Measurements from ENCODE around the gene ZMIZ2. TPM values are rescaled to one million over a fixed set of nuclear protein-coding genes. Genes with fewer than 3 reads are reported as not detected.

ZMIZ2 gene
- total RNA-seq, 2 donors from 2014 or later, result 108 to 133 TPM

GRCh38 chr7:44738051-44738723 lies 10.5 kb upstream of the ZMIZ2 start:
- Mint-ChIP-seq H3K4me1 (ENCODE audit: low read depth in 2 of 2) (peaks cover 20 to 29% of the 10 kb centered on the region in 2 donors), H3K36me3 (no peaks in the 10 kb centered on the region), H3K4me3 (no peak overlapping the region), H3K27me3 (no peaks in the 10 kb centered on the region), H3K27ac (peak overlapping the region; percentile 49 to 92), H3K9me3 (no peaks in the 10 kb centered on the region)
- DNase-seq (ENCODE audit: low spot score) (no peak), ATAC-seq (peak; percentile 41 to 84)

- no peak overlapping the region for H3K4me3 Mint-ChIP-seq
- ATAC-seq, result no peak
- peaks cover 20 to 29% of the 10 kb centered on the region in 2 donors for H3K4me1 Mint-ChIP-seq (ENCODE audit: low read depth in 2 of 2)
- no peaks in the 10 kb centered on the region for H3K9me3 Mint-ChIP-seq
- no peaks in the 10 kb centered on the region for H3K36me3 Mint-ChIP-seq
- H3K27me3 Mint-ChIP-seq, result no peaks in the 10 kb centered on the region
- no peak for DNase-seq (ENCODE audit: low spot score)
- H3K27ac Mint-ChIP-seq, result peak overlapping the region in 1 of 2 donors; percentile 92
Measured at GRCh38 chr7:44738876-44739665, 9.6 kb upstream of the ZMIZ2 start.

- no peak overlapping the region for H3K4me3 Mint-ChIP-seq
- peaks cover 14 to 24% of the 10 kb centered on the region in 2 donors for H3K4me1 Mint-ChIP-seq (ENCODE audit: low read depth in 2 of 2)
- no peaks in the 10 kb centered on the region for H3K9me3 Mint-ChIP-seq
- peak overlapping the region in 1 of 2 donors; percentile 92 for H3K27ac Mint-ChIP-seq
- H3K36me3 Mint-ChIP-seq, result no peaks in the 10 kb centered on the region
- no peaks in the 10 kb centered on the region for H3K27me3 Mint-ChIP-seq
- DNase-seq (ENCODE audit: low spot score) (no peak), ATAC-seq (no peak)
Measured at GRCh38 chr7:44740055-44740454, 8.6 kb upstream of the ZMIZ2 start.

- ATAC-seq (no peak), DNase-seq (ENCODE audit: low spot score) (no peak)
- peaks cover 7 to 13% of the 10 kb centered on the region in 2 donors for H3K4me1 Mint-ChIP-seq (ENCODE audit: low read depth in 2 of 2)
- H3K4me3 Mint-ChIP-seq, result no peak overlapping the region
- H3K36me3 Mint-ChIP-seq, result no peaks in the 10 kb centered on the region
- H3K27ac Mint-ChIP-seq, result peak overlapping the region in 1 of 2 donors; percentile 7
- H3K27me3 Mint-ChIP-seq, result no peaks in the 10 kb centered on the region
- no peaks in the 10 kb centered on the region for H3K9me3 Mint-ChIP-seq
Measured at GRCh38 chr7:44743750-44744149, 4.9 kb upstream of the ZMIZ2 start.

- Mint-ChIP-seq H3K4me1 (ENCODE audit: low read depth in 2 of 2) (peaks cover 33 to 39% of the 10 kb centered on the region in 2 donors), H3K27me3 (no peaks in the 10 kb centered on the region), H3K36me3 (no peaks in the 10 kb centered on the region), H3K27ac (peak overlapping the region; percentile 48 to 86), H3K4me3 (peak overlapping the region; percentile 90), H3K9me3 (no peaks in the 10 kb centered on the region)
- peak; percentile 0 to 1 for ATAC-seq
- DNase-seq (ENCODE audit: low spot score), result no peak
Measured at GRCh38 chr7:44748948-44749731, 493 bp downstream of the ZMIZ2 start.

- ATAC-seq, result no peak
- Mint-ChIP-seq H3K27ac (peak overlapping the region; percentile 48 to 86), H3K27me3 (no peaks in the 10 kb centered on the region), H3K4me1 (ENCODE audit: low read depth in 2 of 2) (peaks cover 33 to 42% of the 10 kb centered on the region in 2 donors), H3K4me3 (peak overlapping the region; percentile 90), H3K9me3 (no peaks in the 10 kb centered on the region), H3K36me3 (no peaks in the 10 kb centered on the region)
- DNase-seq (ENCODE audit: low spot score), result no peak
Measured at GRCh38 chr7:44749992-44750391, 1.3 kb downstream of the ZMIZ2 start.

- Mint-ChIP-seq H3K9me3 (no peaks in the 10 kb centered on the region), H3K4me3 (peak overlapping the region; percentile 90), H3K36me3 (no peaks in the 10 kb centered on the region), H3K27me3 (no peaks in the 10 kb centered on the region), H3K4me1 (ENCODE audit: low read depth in 2 of 2) (peaks cover 33 to 45% of the 10 kb centered on the region in 2 donors), H3K27ac (peak overlapping the region; percentile 43 to 86)
- ATAC-seq, result no peak
- DNase-seq (ENCODE audit: low spot score), result no peak
Measured at GRCh38 chr7:44750424-44750823, 1.8 kb downstream of the ZMIZ2 start.

- Mint-ChIP-seq H3K27ac (peak overlapping the region; percentile 43 to 86), H3K9me3 (no peaks in the 10 kb centered on the region), H3K27me3 (no peaks in the 10 kb centered on the region), H3K4me1 (ENCODE audit: low read depth in 2 of 2) (peaks cover 33 to 45% of the 10 kb centered on the region in 2 donors), H3K4me3 (peak overlapping the region; percentile 90), H3K36me3 (no peaks in the 10 kb centered on the region)
- ATAC-seq (peak; percentile 21 to 57), DNase-seq (ENCODE audit: low spot score) (peak; percentile 82)
Measured at GRCh38 chr7:44750921-44751571, 2.4 kb downstream of the ZMIZ2 start.

GRCh38 chr7:44752822-44753221 lies 4.2 kb downstream of the ZMIZ2 start:
- H3K36me3 Mint-ChIP-seq, result no peaks in the 10 kb centered on the region
- DNase-seq (ENCODE audit: low spot score), result no peak
- no peaks in the 10 kb centered on the region for H3K9me3 Mint-ChIP-seq
- H3K4me1 Mint-ChIP-seq (ENCODE audit: low read depth in 2 of 2), result peaks cover 28 to 36% of the 10 kb centered on the region in 2 donors
- H3K4me3 Mint-ChIP-seq, result peak overlapping the region; percentile 62
- H3K27ac Mint-ChIP-seq, result peak overlapping the region; percentile 46 to 87
- no peak for ATAC-seq
- no peaks in the 10 kb centered on the region for H3K27me3 Mint-ChIP-seq

- Mint-ChIP-seq H3K9me3 (no peaks in the 10 kb centered on the region), H3K4me1 (ENCODE audit: low read depth in 2 of 2) (peaks cover 19 to 30% of the 10 kb centered on the region in 2 donors), H3K36me3 (no peaks in the 10 kb centered on the region), H3K27ac (peak overlapping the region in 1 of 2 donors; percentile 63), H3K27me3 (no peaks in the 10 kb centered on the region), H3K4me3 (no peak overlapping the region)
- DNase-seq (ENCODE audit: low spot score), result no peak
- ATAC-seq, result no peak
Measured at GRCh38 chr7:44754802-44755697, 6.4 kb downstream of the ZMIZ2 start.

- ATAC-seq, result no peak
Measured at GRCh38 chr7:44755698-44756627, 7.3 kb downstream of the ZMIZ2 start.

GRCh38 chr7:44756904-44757303 lies 8.3 kb downstream of the ZMIZ2 start:
- no peak overlapping the region for H3K27ac Mint-ChIP-seq
- no peaks in the 10 kb centered on the region for H3K9me3 Mint-ChIP-seq
- H3K36me3 Mint-ChIP-seq, result no peaks in the 10 kb centered on the region

More at GRCh38 chr7:44755698-44756627, 7.3 kb downstream of the ZMIZ2 start:
- no peak for DNase-seq (ENCODE audit: low spot score)
- Mint-ChIP-seq H3K4me1 (ENCODE audit: low read depth in 2 of 2) (peaks cover 10 to 21% of the 10 kb centered on the region in 2 donors), H3K27ac (no peak overlapping the region), H3K36me3 (no peaks in the 10 kb centered on the region), H3K9me3 (no peaks in the 10 kb centered on the region), H3K4me3 (no peak overlapping the region), H3K27me3 (no peaks in the 10 kb centered on the region)

More at GRCh38 chr7:44756904-44757303, 8.3 kb downstream of the ZMIZ2 start:
- ATAC-seq, result no peak
- no peaks in the 10 kb centered on the region for H3K27me3 Mint-ChIP-seq
- no peak overlapping the region for H3K4me3 Mint-ChIP-seq
- DNase-seq (ENCODE audit: low spot score), result no peak
- peaks cover 6 to 16% of the 10 kb centered on the region in 2 donors for H3K4me1 Mint-ChIP-seq (ENCODE audit: low read depth in 2 of 2)
